GM23248 (cell line): ENCODE measurements around the gene EFS. TPM values are rescaled to one million over a fixed set of nuclear protein-coding genes. Genes with fewer than 3 reads are reported as not detected.

Experiments used
- DNase-seq: peaks from one replicate; pipeline ENCODE4 v3.0.0-alpha.2; 2015
- H2AFZ ChIP-seq: fragments of 200-600 bp; sonication (generic); 2 replicates; pipeline ENCODE4 v1.6.1; 2016; ENCODE audit warnings: antibody characterized with exemption
- H3F3A ChIP-seq: fragments of 200-600 bp; sonication (generic); 2 replicates; pipeline ENCODE4 v1.6.1; 2016; ENCODE audit warnings: mild to moderate bottlenecking, antibody characterized with exemption, mixed run types; ENCODE audit not compliant: insufficient read depth
- H3K27ac ChIP-seq: fragments of 200-600 bp; sonication (generic); 2 replicates; pipeline ENCODE4 v1.5.1; 2016; ENCODE audit warnings: mild to moderate bottlenecking
- H3K27me3 ChIP-seq: fragments of 200-600 bp; sonication (generic); replicated peaks from 2 replicates; pipeline ENCODE4 v1.6.1; 2016; ENCODE audit warnings: mild to moderate bottlenecking; ENCODE audit not compliant: insufficient read depth
- H3K36me3 ChIP-seq: fragments of 200-600 bp; sonication (generic); 2 replicates; pipeline ENCODE4 v1.6.1; 2016; ENCODE audit warnings: low read depth, mild to moderate bottlenecking
- H3K4me1 ChIP-seq: fragments of 200-600 bp; sonication (generic); 2 replicates; pipeline ENCODE4 v1.6.1; 2016; ENCODE audit warnings: mild to moderate bottlenecking; ENCODE audit not compliant: insufficient read depth
- H3K4me2 ChIP-seq: fragments of 200-600 bp; sonication (generic); one replicate; pipeline ENCODE4 v1.6.1; 2016; ENCODE audit warnings: mild to moderate bottlenecking; ENCODE audit not compliant: unreplicated experiment
- H3K4me3 ChIP-seq: fragments of 200-600 bp; sonication (generic); 2 replicates; pipeline ENCODE4 v1.5.1; 2016; ENCODE audit warnings: mild to moderate bottlenecking
- H3K79me2 ChIP-seq: fragments of 200-600 bp; sonication (generic); 2 replicates; pipeline ENCODE4 v1.6.1; 2016; ENCODE audit warnings: mild to moderate bottlenecking; ENCODE audit not compliant: insufficient read depth
- H3K9ac ChIP-seq: fragments of 200-600 bp; sonication (generic); 2 replicates; pipeline ENCODE4 v1.6.1; 2016; ENCODE audit warnings: mild to moderate bottlenecking
- H3K9me2 ChIP-seq: fragments of 200-600 bp; sonication (generic); 2 replicates; pipeline ENCODE4 v1.6.1; 2016; ENCODE audit warnings: mixed run types, mild to moderate bottlenecking, moderate library complexity; ENCODE audit not compliant: insufficient read depth
- H3K9me3 ChIP-seq: fragments of 200-600 bp; sonication (generic); one replicate; pipeline ENCODE4 v1.6.1; 2017; ENCODE audit warnings: low read depth
- H4K20me1 ChIP-seq: fragments of 200-600 bp; sonication (generic); 2 replicates; pipeline ENCODE4 v1.6.0; 2016; ENCODE audit not compliant: insufficient read depth
- EZH2 ChIP-seq: fragments of 200-600 bp; sonication (generic); IDR thresholded peaks from 2 replicates; pipeline ENCODE4 v1.6.1; 2018; ENCODE audit warnings: antibody characterized with exemption, mild to moderate bottlenecking; ENCODE audit not compliant: insufficient read depth, poor library complexity, severe bottlenecking
- EZH2phosphoT487 ChIP-seq: fragments of 200-600 bp; sonication (generic); IDR thresholded peaks from 2 replicates; pipeline ENCODE4 v1.6.1; 2018; ENCODE audit warnings: antibody characterized with exemption, moderate library complexity, mild to moderate bottlenecking, low read depth; ENCODE audit not compliant: insufficient read depth
- WGBS, 2 experiments: methylation state at CpG; one replicate each; pipeline ENCODE4 v1.1.6; 2015 to 2017; ENCODE audit warnings: low lambda C conversion rate in 2 of 2, low coverage in 1 of 2; ENCODE audit errors: missing lambda C conversion rate in 2 of 2; 5-methylcytosine and 5-hydroxymethylcytosine counted together
- in situ Hi-C: fragments of 300-500 bp; cut with MboI; formaldehyde crosslinking; loops from 2 replicates; pipeline ENCODE4 v1.15.0; 2020
- polyA plus RNA-seq: library from polyadenylated mRNA; unstranded; fragments of >200 nt; fragmentation: Nextera tagmentation; extraction: Ambion mirVana; gene quantifications from 2 replicates; pipeline ENCODE4 v1.2.1, GENCODE V29; 2016
- total RNA-seq: library from RNA; depleted of rRNA; stranded (reverse); fragments of >200 nt; shearing (Covaris generic); gene quantifications from 2 replicates; pipeline ENCODE4 v1.2.3, GENCODE V29; 2014

The EFS gene
- total and polyA plus RNA-seq, 2 experiments from 2014 or later: 4.2 to 17.3 TPM

DNA sequence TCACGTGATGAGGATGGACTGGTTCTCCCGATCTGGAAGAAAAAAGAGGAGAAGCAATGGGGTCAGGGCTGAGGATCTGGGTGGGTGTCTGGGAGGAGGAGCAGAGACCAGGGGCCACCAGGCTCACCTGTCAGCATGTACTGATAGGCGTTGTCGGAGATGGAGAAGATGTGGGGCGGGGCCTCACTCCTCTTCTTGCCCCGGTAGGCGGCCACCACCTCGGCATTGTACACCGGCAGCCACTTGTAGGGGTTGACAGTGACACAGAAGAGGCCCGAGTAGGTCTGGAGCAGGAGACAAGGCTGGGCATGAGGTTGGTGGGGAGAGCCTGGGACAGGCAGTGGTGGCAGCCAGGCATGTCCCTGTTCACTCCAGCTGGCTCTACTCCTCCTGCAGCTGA, 40.1 kb upstream of the EFS start:
- Histone ChIP-seq H3K9me3 (no peaks in the 10 kb centered on the region), H3K4me3 (no peak overlapping the region), H3K4me2 (no peak overlapping the region), H3K9me2 (no peaks in the 10 kb centered on the region), H3K79me2 (no peaks in the 10 kb centered on the region), H3K27ac (no peak overlapping the region), H3K27me3 (peaks cover 18% of the 10 kb centered on the region), H3K9ac (no peak overlapping the region), H3F3A (no peaks in the 10 kb centered on the region), H4K20me1 (no peaks in the 10 kb centered on the region), H2AFZ (no peak overlapping the region), H3K4me1 (no peaks in the 10 kb centered on the region), H3K36me3 (no peaks in the 10 kb centered on the region)
- WGBS, 2 experiments: 59 to 62% methylated on average over 10 of the region's 10 CpGs
- DNase-seq: no peak
- TF ChIP-seq EZH2phosphoT487 (no peak), EZH2 (no peak)
- in situ Hi-C loops: no loop called here

GRCh38 chr14:23404331-23404900, 39.4 kb upstream of the EFS start:
- Histone ChIP-seq H3K36me3 (no peaks in the 10 kb centered on the region), H2AFZ (no peak overlapping the region), H3K79me2 (no peaks in the 10 kb centered on the region), H3K9ac (no peak overlapping the region), H3K4me2 (no peak overlapping the region), H4K20me1 (no peaks in the 10 kb centered on the region), H3K4me1 (no peaks in the 10 kb centered on the region), H3K27ac (no peak overlapping the region), H3K9me2 (no peaks in the 10 kb centered on the region), H3K9me3 (no peaks in the 10 kb centered on the region), H3K27me3 (peaks cover 18% of the 10 kb centered on the region), H3K4me3 (no peak overlapping the region), H3F3A (no peaks in the 10 kb centered on the region)
- 60 to 63% methylated on average over 14 of the region's 14 CpGs for WGBS, 2 experiments
- no peak for DNase-seq
- TF ChIP-seq EZH2: no peak
- TF ChIP-seq EZH2phosphoT487: no peak
- in situ Hi-C loops: no loop called here

- no peak overlapping the region for H3K4me3 ChIP-seq
- H2AFZ ChIP-seq: no peak overlapping the region
- no peak for DNase-seq
- H3K36me3 ChIP-seq: no peaks in the 10 kb centered on the region
- H3K9ac ChIP-seq: no peak overlapping the region
- TF ChIP-seq EZH2 (no peak), EZH2phosphoT487 (no peak)
- no peaks in the 10 kb centered on the region for H3K9me2 ChIP-seq
- H3K9me3 ChIP-seq: no peaks in the 10 kb centered on the region
- no peaks in the 10 kb centered on the region for H3F3A ChIP-seq
- H3K4me2 ChIP-seq: no peak overlapping the region
- H3K27me3 ChIP-seq: peaks cover 18% of the 10 kb centered on the region
- H3K79me2 ChIP-seq: no peaks in the 10 kb centered on the region
- 38 to 42% methylated on average over 4 of the region's 4 CpGs for WGBS, 2 experiments
- no peak overlapping the region for H3K27ac ChIP-seq
- H3K4me1 ChIP-seq: no peaks in the 10 kb centered on the region
- in situ Hi-C loops: no loop called here
- no peaks in the 10 kb centered on the region for H4K20me1 ChIP-seq
These were observed 38.9 kb upstream of the EFS start for GRCh38 chr14:23403908-23404307.

DNA sequence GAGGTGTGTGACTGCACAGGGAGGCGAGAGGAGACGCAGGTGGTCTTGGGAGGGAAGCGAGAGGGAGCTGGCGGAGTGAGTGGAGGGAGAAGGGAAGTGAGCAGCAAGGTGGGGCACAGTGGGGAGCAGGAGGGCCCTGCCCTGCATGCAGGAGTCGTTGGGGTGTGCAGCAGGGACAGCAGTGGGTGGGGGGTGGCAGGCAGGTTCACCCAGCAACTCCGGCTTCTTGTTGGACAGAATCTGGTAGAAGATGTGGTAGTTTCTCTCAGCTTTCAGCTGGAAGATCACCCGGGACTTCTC, 38.1 kb upstream of the EFS start:
- no peaks in the 10 kb centered on the region for H3K9me2 ChIP-seq
- peaks cover 13% of the 10 kb centered on the region for H3K27me3 ChIP-seq
- DNase-seq: no peak
- H3K9me3 ChIP-seq: no peaks in the 10 kb centered on the region
- no peaks in the 10 kb centered on the region for H3K79me2 ChIP-seq
- no peak overlapping the region for H2AFZ ChIP-seq
- no peaks in the 10 kb centered on the region for H3K36me3 ChIP-seq
- H3K4me3 ChIP-seq: no peak overlapping the region
- no peak overlapping the region for H3K27ac ChIP-seq
- TF ChIP-seq EZH2phosphoT487 (no peak), EZH2 (no peak)
- 46 to 47% methylated on average over 5 to 7 of the region's 7 CpGs for WGBS, 2 experiments
- H3K9ac ChIP-seq: no peak overlapping the region
- H3K4me1 ChIP-seq: no peaks in the 10 kb centered on the region
- no peaks in the 10 kb centered on the region for H4K20me1 ChIP-seq
- no peak overlapping the region for H3K4me2 ChIP-seq
- in situ Hi-C loops: no loop called here
- H3F3A ChIP-seq: no peaks in the 10 kb centered on the region
